ENCODE measurements around the gene SNF8.
"Not testable (repeated sequence)": the region's sequence is repeated elsewhere in the genome, so short reads cannot be mapped to it uniquely, and the experiment has no call there.

The SNF8 gene

DNA sequence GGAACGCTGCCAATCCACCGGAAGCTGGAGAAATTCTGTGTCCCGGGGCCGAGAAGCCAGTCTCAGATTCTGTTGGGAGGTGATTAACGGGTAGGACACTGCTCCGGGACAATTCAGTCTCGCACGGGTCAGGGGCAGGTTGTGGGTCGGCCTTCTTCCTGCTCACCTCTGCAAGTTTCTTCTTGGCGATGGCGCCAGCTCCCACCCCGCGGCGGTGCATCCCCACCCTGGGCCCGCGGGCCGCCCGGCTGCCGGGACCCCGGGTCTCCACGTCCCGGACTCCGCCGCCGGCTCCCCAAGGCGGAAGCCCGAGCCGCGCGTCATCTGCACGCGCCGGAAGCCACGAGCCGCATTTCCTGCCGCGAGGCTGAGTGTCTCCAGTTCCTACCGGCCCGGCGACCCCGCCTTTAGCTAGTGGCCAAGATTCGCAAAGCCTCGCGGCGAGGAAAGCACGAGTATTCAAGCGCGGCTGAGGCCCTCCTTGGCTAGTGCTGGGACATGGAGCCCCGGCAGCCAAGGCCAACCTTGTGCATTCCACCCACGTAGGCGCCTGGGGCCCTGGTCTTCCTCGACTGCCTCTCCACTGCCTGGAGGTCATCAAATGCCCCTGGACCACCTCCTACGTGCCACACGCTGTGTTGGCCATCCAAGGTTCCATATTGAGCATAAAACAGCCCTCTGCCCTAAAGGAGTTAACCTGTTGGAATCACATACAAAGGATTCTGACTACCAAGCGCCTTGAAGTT, at the start of gene SNF8:
Gene SNF8, minus strand, starts transcription at position 328 of the 746 bp plus-strand sequence. Its CDS starts 108 bp downstream, at position 220.
- DNase-seq = peak; percentile 81

DNA sequence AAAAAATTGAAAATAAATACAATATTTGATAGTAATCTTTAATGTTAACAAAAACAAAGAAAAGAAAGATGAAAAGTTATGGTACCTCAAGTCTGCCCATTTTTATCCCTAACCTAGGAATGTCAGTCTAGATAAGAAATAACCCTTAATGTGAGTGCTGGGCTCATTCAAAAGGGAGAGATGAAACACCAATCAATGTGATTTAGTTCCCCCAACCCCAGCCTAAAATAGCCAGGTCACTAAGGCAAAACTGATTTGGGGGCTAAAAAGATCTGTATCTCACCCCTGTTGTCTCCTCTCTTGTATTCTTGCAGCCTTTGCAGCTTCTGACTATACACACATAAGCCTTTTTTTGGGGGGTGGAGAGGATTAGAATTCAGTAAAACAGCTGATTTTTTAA, 49.3 kb upstream of the SNF8 start:
- no peak for DNase-seq

GRCh38 chr17:48993305-48993704, 48.7 kb upstream of the SNF8 start:
- no peak for DNase-seq

DNA sequence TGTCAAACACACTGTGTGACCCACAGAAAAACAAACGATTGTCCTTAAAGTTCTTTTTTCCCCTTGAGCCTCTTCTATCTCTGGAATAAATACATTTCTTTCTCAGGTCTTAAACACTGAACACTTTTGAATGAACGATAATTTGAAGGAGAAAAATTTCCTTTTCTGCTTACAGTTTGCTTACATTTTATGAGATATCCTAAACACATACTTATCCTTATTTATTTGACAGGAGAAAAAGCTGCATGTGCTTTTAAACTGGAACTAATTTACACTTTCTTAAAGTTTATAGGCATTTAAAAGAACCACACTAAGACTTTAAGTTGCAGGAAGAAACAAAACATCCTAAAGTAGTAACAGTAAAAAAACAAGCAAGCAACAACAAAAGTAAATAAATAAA, 47.8 kb upstream of the SNF8 start:
- DNase-seq = no peak

DNA sequence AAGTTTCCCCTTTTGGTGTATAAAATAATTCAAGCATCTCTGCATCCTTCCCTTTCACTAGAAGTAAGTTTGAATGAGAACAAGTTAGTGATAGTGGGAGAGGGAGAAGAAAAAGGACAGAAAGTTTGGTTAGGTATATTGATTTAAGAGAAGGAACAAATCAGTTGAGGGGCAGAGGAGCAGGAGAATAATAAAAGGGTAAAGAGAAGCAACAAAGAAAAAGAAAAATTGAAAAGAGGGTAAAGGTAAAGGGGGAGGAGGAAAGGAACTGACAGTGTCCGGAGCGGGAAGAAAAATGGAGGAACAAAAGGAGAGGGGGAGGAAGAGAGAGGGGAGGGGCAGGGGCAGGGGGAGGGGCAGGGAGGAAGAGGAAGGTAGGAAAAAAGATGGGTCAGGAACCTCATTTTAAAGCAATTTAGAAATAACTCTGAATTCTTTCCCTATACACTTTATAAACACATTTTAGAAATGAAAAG, 46.3 kb upstream of the SNF8 start:
- DNase-seq = no peak

GRCh38 chr17:48989100-48989499, 44.5 kb upstream of the SNF8 start:
- no peak for DNase-seq

DNA sequence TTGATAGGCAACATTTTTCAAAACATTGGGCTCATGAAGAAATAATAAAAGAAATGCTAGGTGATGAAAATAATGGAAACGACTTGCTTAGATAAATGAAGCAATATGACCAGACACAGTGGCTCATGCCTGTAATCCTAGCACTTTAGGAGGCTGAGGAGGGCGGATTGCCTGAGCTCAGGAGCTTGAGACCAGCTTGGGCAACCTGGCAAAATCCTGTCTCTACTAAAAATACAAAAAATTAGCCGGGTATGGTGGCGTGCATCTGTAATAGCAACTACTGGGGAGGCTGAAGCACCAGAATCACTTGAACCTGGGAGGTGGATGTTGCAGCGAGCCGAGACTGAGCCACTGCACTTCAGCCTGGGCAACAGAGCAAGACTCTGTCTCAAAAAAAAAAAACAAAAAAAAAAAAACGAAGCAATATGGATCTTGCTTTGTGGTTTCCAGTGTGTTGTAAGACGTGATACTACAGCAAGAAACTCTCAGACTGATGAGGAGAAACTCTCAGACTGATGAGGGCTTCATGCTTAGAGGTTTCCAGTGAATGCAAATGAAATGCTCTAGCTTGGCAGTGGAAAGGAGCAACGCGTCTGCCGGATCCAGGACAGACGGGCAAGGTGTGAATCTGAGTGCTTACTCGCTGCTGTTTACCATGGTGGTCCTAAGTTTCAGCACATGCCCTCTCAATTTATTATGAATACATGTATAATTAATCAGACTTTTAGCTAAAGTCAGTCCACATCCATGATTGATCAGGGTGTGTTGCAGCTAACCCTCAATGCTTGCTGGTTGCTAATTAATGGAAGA, 41.0 kb upstream of the SNF8 start:
- no peak for DNase-seq

DNA sequence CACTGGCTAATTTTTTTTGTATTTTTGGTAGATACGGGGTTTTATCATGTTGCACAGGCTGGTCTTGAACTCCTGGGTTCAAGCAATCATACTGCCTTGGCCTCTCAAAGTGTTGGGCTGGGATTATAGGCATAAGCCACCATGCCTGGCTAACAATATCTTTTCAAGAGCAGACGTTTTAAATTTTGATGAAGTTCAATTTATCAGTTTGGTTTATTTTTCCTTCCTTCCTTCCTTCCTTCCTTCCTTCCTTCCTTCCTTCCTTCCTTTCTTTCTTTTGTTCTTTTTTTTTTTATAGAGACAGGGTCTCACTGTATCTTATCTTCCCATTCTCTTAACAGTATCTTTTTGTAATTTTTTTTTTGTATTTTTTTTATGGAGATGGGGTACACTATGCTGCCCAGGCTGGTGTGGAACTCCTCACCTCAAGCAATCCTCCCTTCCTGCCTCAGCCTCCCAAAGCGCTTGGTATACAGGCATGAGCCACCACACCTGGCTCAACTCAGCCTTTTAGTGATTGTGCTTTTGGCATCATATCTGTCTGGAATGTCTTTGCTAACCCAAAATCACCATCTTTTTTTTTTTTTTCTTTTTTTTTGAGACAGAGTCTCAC, 37.4 kb upstream of the SNF8 start:
- DNase-seq = no peak

GRCh38 chr17:48973806-48974205, 29.2 kb upstream of the SNF8 start:
- DNase-seq = no peak

GRCh38 chr17:48972749-48973097, 28.1 kb upstream of the SNF8 start:
- DNase-seq = no peak

DNA sequence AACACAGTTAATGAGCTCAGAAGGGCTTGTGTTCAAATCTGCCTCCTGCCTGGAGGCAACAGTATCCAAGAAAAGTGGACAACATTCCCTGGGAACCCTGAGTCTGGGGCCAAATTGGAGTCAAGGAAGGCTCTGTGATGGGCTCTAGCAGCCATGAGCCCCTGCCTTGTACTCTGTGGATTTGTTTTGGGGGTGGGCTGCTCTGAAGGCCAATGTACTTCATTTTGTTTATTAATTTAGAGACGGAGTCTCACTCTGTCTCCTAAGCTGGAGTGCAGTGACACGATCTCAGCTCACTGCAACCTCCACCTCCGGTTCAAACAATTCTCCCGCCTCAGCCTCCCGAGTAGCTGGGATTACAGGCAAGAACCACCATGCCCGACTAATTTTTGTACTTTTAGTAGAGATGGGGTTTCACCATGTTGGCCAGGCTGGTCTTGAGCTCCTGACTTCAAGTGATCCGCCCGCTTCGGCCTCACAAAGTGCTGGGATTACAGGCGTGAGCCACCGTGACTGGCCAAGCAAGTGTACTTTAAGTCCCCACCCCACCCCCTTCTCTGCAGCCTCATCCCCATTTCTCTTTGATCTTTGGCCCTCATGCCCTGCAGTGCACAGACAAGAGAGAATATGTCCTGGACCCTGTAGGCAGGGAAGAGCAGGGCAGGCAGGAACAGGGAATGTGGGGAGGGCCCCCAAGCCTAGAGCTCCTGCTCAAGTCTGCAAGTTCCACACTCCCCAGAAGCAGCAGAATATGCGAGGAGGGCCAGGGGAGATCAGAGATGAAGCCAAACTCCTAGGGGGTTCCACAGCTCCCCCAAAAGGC, 26.4 kb upstream of the SNF8 start:
- no peak for DNase-seq

DNA sequence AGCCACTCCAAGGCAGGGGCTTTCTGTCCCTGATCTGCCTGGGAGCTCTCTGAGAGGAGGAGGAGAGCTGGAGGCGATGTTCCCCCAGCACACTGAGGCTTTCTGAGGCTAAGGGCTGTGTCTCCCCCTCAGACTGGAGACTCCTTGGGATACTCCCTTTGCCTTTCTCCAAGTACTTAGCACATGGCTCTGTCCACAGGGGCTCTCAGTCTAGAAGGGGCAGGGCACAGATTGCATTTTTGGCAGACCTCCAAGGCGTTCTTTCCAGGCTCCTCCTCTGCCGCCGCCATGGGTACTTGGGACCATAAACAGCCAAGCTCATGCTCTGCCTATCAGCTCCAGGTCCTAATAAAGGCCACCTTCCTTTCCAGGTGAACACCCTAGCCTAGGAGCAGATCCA, 25.6 kb upstream of the SNF8 start:
- no peak for DNase-seq

DNA sequence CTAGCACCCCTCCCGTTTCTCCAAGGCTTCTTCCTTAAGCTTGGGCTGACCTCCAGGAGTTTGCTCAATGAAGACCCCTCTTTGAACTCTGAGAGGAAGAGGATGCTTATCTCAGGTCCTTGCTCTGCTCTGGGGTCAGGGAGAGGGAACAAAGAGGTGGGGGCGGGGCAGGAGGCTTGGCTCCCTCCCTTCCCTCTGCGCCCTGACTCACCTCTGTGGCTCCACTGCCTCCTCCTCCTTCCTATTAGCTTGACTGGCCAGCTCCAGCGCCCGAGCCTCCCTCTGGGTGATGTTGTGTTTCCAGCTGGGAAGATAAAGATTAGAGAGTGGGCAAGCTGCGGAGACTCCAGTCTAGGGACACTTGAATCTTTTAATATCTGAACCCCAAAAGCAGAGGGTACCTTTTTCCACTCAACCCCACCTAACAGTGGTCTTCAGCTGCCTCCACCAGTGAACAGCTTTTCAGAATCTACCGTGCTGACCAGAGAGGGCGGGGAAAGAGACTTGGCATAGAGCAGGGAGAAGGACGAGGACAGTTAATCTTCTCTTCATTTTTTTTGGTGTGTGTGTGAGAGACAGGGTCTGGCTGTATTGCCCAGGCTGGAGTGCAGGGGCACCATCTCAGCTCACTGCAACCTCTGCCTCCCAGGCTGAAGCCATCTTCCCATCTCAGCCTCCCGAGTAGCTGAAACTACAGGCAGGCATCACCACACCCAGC, 17.0 kb upstream of the SNF8 start:
- DNase-seq = no peak

GRCh38 chr17:48960834-48961515, 16.3 kb upstream of the SNF8 start:
- DNase-seq = no peak

GRCh38 chr17:48954300-48954755, 9.7 kb upstream of the SNF8 start:
- no peak for DNase-seq

DNA sequence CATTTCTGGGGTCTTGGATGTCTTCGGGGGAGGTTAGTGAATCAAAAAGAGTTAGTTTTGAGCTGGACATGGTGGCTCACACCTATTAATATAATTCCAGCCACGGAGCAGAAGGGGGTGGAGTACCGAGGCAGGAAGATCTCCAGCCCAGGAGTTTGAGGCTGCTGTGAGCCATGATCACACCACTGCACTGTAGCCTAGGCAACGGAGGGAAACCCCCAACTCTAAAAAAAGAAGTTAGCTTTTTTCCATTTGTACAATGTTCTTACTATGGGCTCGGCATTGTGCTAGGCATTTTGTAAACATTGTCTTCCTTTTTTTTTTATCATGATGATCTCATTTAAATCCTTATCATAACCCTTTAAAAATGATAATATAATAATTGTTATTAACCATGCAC, 8.3 kb upstream of the SNF8 start:
- DNase-seq = no peak

DNA sequence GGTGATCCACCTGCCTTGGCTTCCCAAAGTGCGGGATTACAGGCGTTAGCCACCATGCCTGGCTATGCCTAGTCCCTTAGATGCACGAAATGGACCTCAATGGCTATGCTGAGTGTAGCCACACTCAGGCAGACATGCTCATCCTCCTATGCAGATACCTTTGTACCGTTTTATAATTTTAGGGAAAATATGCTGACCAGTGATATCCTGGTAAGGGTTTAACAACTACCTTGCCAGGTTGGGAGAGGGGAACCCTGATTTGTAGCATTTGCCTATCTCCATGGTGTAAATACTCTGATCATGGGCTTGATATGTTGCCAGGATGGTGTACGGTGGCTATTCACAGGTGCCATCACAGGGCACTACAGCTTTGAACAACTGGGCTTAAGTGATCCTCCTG, 6.9 kb upstream of the SNF8 start:
- no peak for DNase-seq

- not testable (repeated sequence) for DNase-seq
Measured at GRCh38 chr17:48945261-48945651, 614 bp upstream of the SNF8 start.

GRCh38 chr17:48933035-48933434, 11.6 kb downstream of the SNF8 start:
- DNase-seq = no peak

- no peak for DNase-seq
Measured at GRCh38 chr17:48930435-48930873, 14.2 kb downstream of the SNF8 start.

DNA sequence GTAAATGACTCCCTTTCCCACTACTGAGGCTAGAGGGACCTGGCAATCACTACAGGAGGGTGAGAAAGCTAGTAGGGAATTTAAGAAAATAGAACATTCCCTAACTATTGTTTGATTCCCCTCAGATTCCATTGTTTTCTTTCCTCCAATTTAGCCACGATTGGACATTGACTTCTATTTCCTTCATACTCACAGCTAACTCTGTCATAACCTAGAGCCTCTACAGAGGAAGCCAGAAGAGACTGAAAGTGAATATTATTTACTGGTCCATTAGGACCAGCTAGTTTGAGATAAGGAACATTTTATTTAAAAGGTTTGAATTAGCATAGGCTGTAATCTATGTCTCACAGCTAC, 14.9 kb downstream of the SNF8 start:
- DNase-seq = no peak
